Vagina (tissue), 2 donors: Measurements from ENCODE around the gene UNC5B. TPM values are rescaled to one million over a fixed set of nuclear protein-coding genes. Genes with fewer than 3 reads are reported as not detected.

Source experiments
- DNase-seq, 2 donors: peaks; one replicate each; pipeline ENCODE4 v3.0.0-alpha.2; 2017; ENCODE audit errors: extremely low spot score in 2 of 2
- H3K27ac ChIP-seq: fragments of 200-600 bp; sonication (generic); one replicate; pipeline ENCODE4 v1.5.1; 2019
- H3K27me3 ChIP-seq: fragments of 200-600 bp; sonication (generic); one replicate; pipeline ENCODE4 v1.5.1; 2019
- H3K36me3 ChIP-seq, 2 donors: fragments of 200-600 bp; sonication (generic); one replicate each; pipeline ENCODE4 v1.5.1; 2017 to 2019
- H3K4me1 ChIP-seq: fragments of 200-600 bp; sonication (generic); one replicate; pipeline ENCODE4 v1.5.1; 2019
- H3K4me3 ChIP-seq, 2 donors: fragments of 200-600 bp; sonication (generic); 1 replicate in 1 of 2; 2 replicates in 1 of 2; pipeline ENCODE4 v1.5.1; 2016 to 2019
- H3K9me3 ChIP-seq: fragments of 200-600 bp; sonication (generic); one replicate; pipeline ENCODE4 v1.5.1; 2019
- CTCF ChIP-seq, 3 experiments: fragments of 450-650 bp in 2 of 3; fragments of 200-600 bp in 1 of 3; sonication (generic) in 1 of 3; IDR thresholded peaks; one replicate each; pipeline ENCODE4 v1.5.1; 2017 to 2019; ENCODE audit warnings: antibody characterized with exemption in 3 of 3, mild to moderate bottlenecking in 2 of 3, moderate library complexity in 2 of 3
- POLR2A ChIP-seq, 2 donors: fragments of 450-650 bp; IDR thresholded peaks; one replicate each; pipeline ENCODE4 v1.6.1; 2017; ENCODE audit warnings: antibody characterized with exemption in 2 of 2, mild to moderate bottlenecking in 2 of 2, moderate library complexity in 2 of 2
- POLR2AphosphoS5 ChIP-seq, 2 donors: sonication (generic); formaldehyde crosslinking; IDR thresholded peaks; one replicate each; pipeline ENCODE4 v1.9.0; 2017; ENCODE audit warnings: antibody characterized with exemption in 2 of 2, mild to moderate bottlenecking in 2 of 2, low read depth in 1 of 2; ENCODE audit not compliant: insufficient read depth in 1 of 2
- intact Hi-C: fragments of 100-400 bp; cut with DNase I; formaldehyde crosslinking; loops from one replicate; pipeline ENCODE4 v1.15.1; 2023
- total RNA-seq: library from RNA; depleted of rRNA; stranded (reverse); fragments of >200 nt; gene quantifications from one replicate; pipeline ENCODE4 v1.2.3, GENCODE V29; 2016

The UNC5B gene
- total RNA-seq, 1 donor from 2014 or later, result 24.3 TPM

- intact Hi-C loops, result no loop called here
- H3K4me1 ChIP-seq, result no peaks in the 10 kb centered on the region
- H3K27me3 ChIP-seq, result no peaks in the 10 kb centered on the region
- DNase-seq, result no peak
- H3K36me3 ChIP-seq, result no peaks in the 10 kb centered on the region
- no peak for TF ChIP-seq CTCF (IDR thresholded peaks at IDR 0.05)
- TF ChIP-seq POLR2AphosphoS5 (IDR thresholded peaks at IDR 0.05; ENCODE audit: insufficient read depth in 1 of 2, low read depth in 1 of 2), result no peak
- no peak for TF ChIP-seq POLR2A (IDR thresholded peaks at IDR 0.05)
- no peak overlapping the region for H3K4me3 ChIP-seq
- H3K27ac ChIP-seq, result no peak overlapping the region
- no peaks in the 10 kb centered on the region for H3K9me3 ChIP-seq
Measured at GRCh38 chr10:71179382-71179781, 33.0 kb upstream of the UNC5B start.

GRCh38 chr10:71184421-71184820, 27.9 kb upstream of the UNC5B start:
- H3K4me1 ChIP-seq, result no peaks in the 10 kb centered on the region
- DNase-seq, result no peak
- intact Hi-C loops, result no loop called here
- H3K4me3 ChIP-seq, result no peak overlapping the region
- TF ChIP-seq POLR2AphosphoS5 (IDR thresholded peaks at IDR 0.05; ENCODE audit: insufficient read depth in 1 of 2, low read depth in 1 of 2) (no peak), POLR2A (IDR thresholded peaks at IDR 0.05) (no peak), CTCF (IDR thresholded peaks at IDR 0.05) (no peak)
- H3K27ac ChIP-seq, result no peak overlapping the region
- no peaks in the 10 kb centered on the region for H3K27me3 ChIP-seq
- no peaks in the 10 kb centered on the region for H3K9me3 ChIP-seq
- H3K36me3 ChIP-seq, result no peaks in the 10 kb centered on the region

GRCh38 chr10:71185209-71185608, 27.2 kb upstream of the UNC5B start:
- intact Hi-C loops, result no loop called here

GRCh38 chr10:71187197-71187596, 25.2 kb upstream of the UNC5B start:
- no peak for TF ChIP-seq CTCF (IDR thresholded peaks at IDR 0.05)
- no peak for TF ChIP-seq POLR2A (IDR thresholded peaks at IDR 0.05)
- TF ChIP-seq POLR2AphosphoS5 (IDR thresholded peaks at IDR 0.05; ENCODE audit: insufficient read depth in 1 of 2, low read depth in 1 of 2), result no peak
- H3K4me1 ChIP-seq, result no peaks in the 10 kb centered on the region
- H3K4me3 ChIP-seq, result no peak overlapping the region
- H3K36me3 ChIP-seq, result no peaks in the 10 kb centered on the region
- no peaks in the 10 kb centered on the region for H3K9me3 ChIP-seq
- intact Hi-C loops, result no loop called here
- no peak overlapping the region for H3K27ac ChIP-seq
- H3K27me3 ChIP-seq, result no peaks in the 10 kb centered on the region
- DNase-seq, result no peak

More at GRCh38 chr10:71185209-71185608, 27.2 kb upstream of the UNC5B start:
- Histone ChIP-seq H3K27ac (no peak overlapping the region), H3K4me1 (no peaks in the 10 kb centered on the region), H3K36me3 (no peaks in the 10 kb centered on the region), H3K4me3 (no peak overlapping the region), H3K27me3 (no peaks in the 10 kb centered on the region), H3K9me3 (no peaks in the 10 kb centered on the region)
- TF ChIP-seq POLR2A (IDR thresholded peaks at IDR 0.05) (no peak), CTCF (IDR thresholded peaks at IDR 0.05) (no peak), POLR2AphosphoS5 (IDR thresholded peaks at IDR 0.05; ENCODE audit: insufficient read depth in 1 of 2, low read depth in 1 of 2) (no peak)
- no peak for DNase-seq

GRCh38 chr10:71187600-71187999, 24.8 kb upstream of the UNC5B start:
- intact Hi-C loops, result no loop called here
- H3K27me3 ChIP-seq, result no peaks in the 10 kb centered on the region
- TF ChIP-seq POLR2AphosphoS5 (IDR thresholded peaks at IDR 0.05; ENCODE audit: insufficient read depth in 1 of 2, low read depth in 1 of 2) (no peak), POLR2A (IDR thresholded peaks at IDR 0.05) (no peak), CTCF (IDR thresholded peaks at IDR 0.05) (no peak)
- peak in 1 of 2 donors; percentile 31 for DNase-seq
- H3K27ac ChIP-seq, result no peak overlapping the region
- H3K4me3 ChIP-seq, result no peak overlapping the region
- H3K4me1 ChIP-seq, result no peaks in the 10 kb centered on the region
- H3K9me3 ChIP-seq, result no peaks in the 10 kb centered on the region
- H3K36me3 ChIP-seq, result no peaks in the 10 kb centered on the region
